CD14-positive monocyte (primary cell): Measurements from ENCODE around the gene STK38. TPM values are rescaled to one million over a fixed set of nuclear protein-coding genes. Genes with fewer than 3 reads are reported as not detected.
A peak's percentile ranks its signal among the peaks of the same experiment; 100 is the strongest.

ENCODE experiments used
- DNase-seq, 3 donors: peaks; one replicate each; pipeline ENCODE4 v3.0.0-alpha.2; 2011 to 2022
- H2AFZ ChIP-seq: 2 replicates; pipeline ENCODE4 v1.6.0; 2012; ENCODE audit warnings: mild to moderate bottlenecking, low read depth, low read length, inconsistent platforms; ENCODE audit not compliant: insufficient read depth, poor library complexity, severe bottlenecking
- H3K27ac ChIP-seq, 2 donors: 1 replicate in 1 of 2; 2 replicates in 1 of 2; pipeline ENCODE4 v1.5.1; 2012 to 2013; ENCODE audit warnings: low read length in 2 of 2, control low read depth in 1 of 2, inconsistent platforms in 1 of 2, low read depth in 1 of 2, mild to moderate bottlenecking in 1 of 2
- H3K27me3 ChIP-seq, 2 donors: one replicate each; pipeline versions ENCODE4 v1.6.0 to v1.6.1; 2011 to 2013; ENCODE audit warnings: low read length in 2 of 2; ENCODE audit not compliant: control insufficient read depth in 2 of 2, insufficient read depth in 2 of 2
- H3K36me3 ChIP-seq, 2 donors: replicated peaks in 1 of 2; 1 replicate in 1 of 2; 2 replicates in 1 of 2; pipeline versions ENCODE4 v1.5.1 to v1.6.1; 2012 to 2013; ENCODE audit warnings: low read length in 2 of 2, control low read depth in 1 of 2, inconsistent platforms in 1 of 2, mild to moderate bottlenecking in 1 of 2; ENCODE audit not compliant: insufficient read depth in 2 of 2, control insufficient read depth in 1 of 2
- H3K4me1 ChIP-seq, 2 donors: 1 replicate in 1 of 2; 2 replicates in 1 of 2; pipeline versions ENCODE4 v1.5.1 to v1.6.1; 2012 to 2013; ENCODE audit warnings: low read length in 2 of 2, control low read depth in 1 of 2, inconsistent platforms in 1 of 2, mild to moderate bottlenecking in 1 of 2, moderate library complexity in 1 of 2; ENCODE audit not compliant: insufficient read depth in 2 of 2, control insufficient read depth in 1 of 2
- H3K4me2 ChIP-seq: replicated peaks from 2 replicates; pipeline ENCODE3; 2012; ENCODE audit warnings: low read length, moderate library complexity, mild to moderate bottlenecking; ENCODE audit not compliant: poor library complexity, severe bottlenecking; ENCODE audit errors: extremely low read depth
- H3K4me3 ChIP-seq, 3 experiments: fragments of 200-600 bp in 1 of 3; sonication (generic) in 1 of 3; replicated peaks in 1 of 3; 1 replicate in 2 of 3; 2 replicates in 1 of 3; pipeline ENCODE4 v1.5.1; 2011 to 2013; ENCODE audit warnings: low read length in 3 of 3, mild to moderate bottlenecking in 3 of 3, control low read depth in 2 of 3, low read depth in 2 of 3, inconsistent platforms in 1 of 3, moderate library complexity in 1 of 3
- H3K79me2 ChIP-seq: 2 replicates; pipeline ENCODE4 v1.6.0; 2012; ENCODE audit warnings: mild to moderate bottlenecking, control low read depth, inconsistent platforms, low read length, moderate library complexity; ENCODE audit not compliant: insufficient read depth
- H3K9ac ChIP-seq: 2 replicates; pipeline ENCODE4 v1.6.0; 2017; ENCODE audit warnings: low read length, mild to moderate bottlenecking; ENCODE audit not compliant: insufficient read depth, poor library complexity, severe bottlenecking
- H3K9me3 ChIP-seq, 2 donors: replicated peaks in 1 of 2; 1 replicate in 1 of 2; 2 replicates in 1 of 2; pipeline versions ENCODE4 v1.5.1 to v1.6.1; 2012 to 2013; ENCODE audit warnings: low read length in 2 of 2, control low read depth in 1 of 2; ENCODE audit not compliant: control insufficient read depth in 1 of 2, insufficient read depth in 1 of 2
- H4K20me1 ChIP-seq: 2 replicates; pipeline ENCODE4 v1.6.0; 2012; ENCODE audit warnings: mild to moderate bottlenecking, low read length, control low read depth, moderate library complexity; ENCODE audit not compliant: insufficient read depth
- H3K27ac Mint-ChIP-seq, 7 donors: one replicate each; pipeline ENCODE4 v1.8.0; 2020; ENCODE audit warnings: mild to moderate bottlenecking in 7 of 7, mixed read lengths in 7 of 7, moderate library complexity in 6 of 7, inconsistent platforms in 2 of 7
- H3K27me3 Mint-ChIP-seq, 3 donors: one replicate each; pipeline ENCODE4 v1.8.0; 2021 to 2022; ENCODE audit warnings: low read depth in 3 of 3, mild to moderate bottlenecking in 3 of 3, mixed read lengths in 3 of 3, moderate library complexity in 3 of 3, inconsistent platforms in 1 of 3
- H3K36me3 Mint-ChIP-seq, 2 donors: one replicate each; pipeline ENCODE4 v1.8.0; 2020; ENCODE audit warnings: mixed read lengths in 2 of 2, inconsistent platforms in 1 of 2, mild to moderate bottlenecking in 1 of 2
- H3K4me1 Mint-ChIP-seq: one replicate; pipeline ENCODE4 v1.8.0; 2020; ENCODE audit warnings: mild to moderate bottlenecking, mixed read lengths
- H3K4me3 Mint-ChIP-seq, 2 donors: one replicate each; pipeline ENCODE4 v1.8.0; 2020; ENCODE audit warnings: mild to moderate bottlenecking in 2 of 2, mixed read lengths in 2 of 2, moderate library complexity in 1 of 2
- H3K9me3 Mint-ChIP-seq, 7 donors: one replicate each; pipeline ENCODE4 v1.8.0; 2020 to 2022; ENCODE audit warnings: mixed read lengths in 7 of 7, mild to moderate bottlenecking in 6 of 7, moderate library complexity in 6 of 7, inconsistent platforms in 2 of 7
- CTCF ChIP-seq: fragments of 200-600 bp; IDR thresholded peaks from one replicate; pipeline ENCODE4 v1.8.0; 2022; ENCODE audit warnings: antibody characterized with exemption, mild to moderate bottlenecking
- WGBS: methylation state at CpG from one replicate; pipeline ENCODE4 v1.1.5; 2013; ENCODE audit warnings: missing lambda C conversion rate; ENCODE audit not compliant: insufficient coverage; 5-methylcytosine and 5-hydroxymethylcytosine counted together
- intact Hi-C, 2 donors: fragments of 100-400 bp; cut with micrococcal nuclease; formaldehyde crosslinking; loops; one replicate each; pipeline versions ENCODE4 v1.15.0 to v1.15.1; 2023
- polyA plus RNA-seq, 3 donors: library from polyadenylated mRNA; depleted of rRNA in 1 of 3; unstranded in 2 of 3; stranded (reverse) in 1 of 3; fragments of 300-500 nt in 2 of 3; fragments of >200 nt in 1 of 3; fragmentation: Illumina TruSeq in 2 of 3; gene quantifications; 1 replicate in 2 of 3; 2 replicates in 1 of 3; pipeline ENCODE4 v1.2.3, GENCODE V29; 2012 to 2021

Gene STK38
- polyA plus RNA-seq, 3 donors, result 57.1 to 95.7 (median 58.4) TPM

GRCh38 chr6:36492092-36492491 is 55.2 kb downstream of the STK38 start:
- Mint-ChIP-seq H3K4me3 (peak overlapping the region; percentile 52 to 72), H3K27me3 (peaks cover 0 to 3% (median 0%) of the 10 kb centered on the region in 3 donors), H3K4me1 (peaks cover 48% of the 10 kb centered on the region), H3K36me3 (peaks cover 63 to 69% of the 10 kb centered on the region in 2 donors), H3K27ac (peak overlapping the region; percentile 87 to 97 (median 90)), H3K9me3 (peaks cover 0 to 4% (median 0%) of the 10 kb centered on the region in 7 donors)
- intact Hi-C loops, result loop anchor here in 1 of 2 donors (5.0 kb wide), 2 partner anchors 50 to 70 kb away; partner anchors contain the start of genes KCTD20 and PXT1
- Histone ChIP-seq H3K4me1 (peaks cover 45 to 48% of the 10 kb centered on the region in 2 donors), H3K4me3 (peak overlapping the region in 1 of 3 experiments; percentile 65), H2AFZ (peak overlapping the region; percentile 1), H3K79me2 (peaks cover 36% of the 10 kb centered on the region), H4K20me1 (peaks cover 13% of the 10 kb centered on the region), H3K27me3 (no peaks in the 10 kb centered on the region), H3K36me3 (peaks cover 46 to 66% of the 10 kb centered on the region in 2 donors), H3K9ac (peak overlapping the region; percentile 11), H3K4me2 (peak overlapping the region; percentile 77), H3K27ac (peak overlapping the region; percentile 88 to 90), H3K9me3 (no peaks in the 10 kb centered on the region)
- DNase-seq, result no peak
- no peak for TF ChIP-seq CTCF
- WGBS, result 84% methylated on average over 3 of the region's 4 CpGs

- H3K36me3 Mint-ChIP-seq, result peaks cover 63 to 69% of the 10 kb centered on the region in 2 donors
- intact Hi-C loops, result loop anchor here in 1 of 2 donors (5.0 kb wide), 2 partner anchors 49 to 69 kb away; partner anchors contain the start of genes KCTD20 and PXT1
Observed at GRCh38 chr6:36491378-36491965, 55.8 kb downstream of the STK38 start.

More at GRCh38 chr6:36491378-36491965, 55.8 kb downstream of the STK38 start:
- no peak for DNase-seq
- Histone ChIP-seq H4K20me1 (peaks cover 11% of the 10 kb centered on the region), H3K4me2 (no peak overlapping the region), H3K27me3 (no peaks in the 10 kb centered on the region), H3K36me3 (peaks cover 46 to 66% of the 10 kb centered on the region in 2 donors), H3K9ac (no peak overlapping the region), H3K4me3 (peak overlapping the region in 1 of 3 experiments; percentile 65), H3K27ac (peak overlapping the region; percentile 88 to 90), H3K4me1 (peaks cover 45 to 48% of the 10 kb centered on the region in 2 donors), H3K79me2 (peaks cover 33% of the 10 kb centered on the region), H3K9me3 (no peaks in the 10 kb centered on the region), H2AFZ (no peak overlapping the region)
- peaks cover 0 to 3% (median 0%) of the 10 kb centered on the region in 3 donors for H3K27me3 Mint-ChIP-seq
- peak overlapping the region in 6 of 7 donors; percentile 68 to 97 (median 90) for H3K27ac Mint-ChIP-seq
- TF ChIP-seq CTCF, result no peak
- peaks cover 50% of the 10 kb centered on the region for H3K4me1 Mint-ChIP-seq
- H3K4me3 Mint-ChIP-seq, result no peak overlapping the region
- WGBS, result 85% methylated on average over 3 of the region's 7 CpGs
- H3K9me3 Mint-ChIP-seq, result peaks cover 0 to 4% (median 0%) of the 10 kb centered on the region in 7 donors
